NCI-H748 (cell line): ENCODE measurements around the gene OSBPL10.

Experiments used
- DNase-seq: peaks from one replicate; lab custom pipeline; 2025; ENCODE audit not compliant: unreplicated experiment; lab: John Stamatoyannopoulos, UW

The OSBPL10 gene

GRCh38 chr3:31779514-31779913 is 201.5 kb downstream of the OSBPL10 start:
- no peak for DNase-seq

- no peak for DNase-seq
These were observed 203.2 kb downstream of the OSBPL10 start for GRCh38 chr3:31777887-31778286.

DNA sequence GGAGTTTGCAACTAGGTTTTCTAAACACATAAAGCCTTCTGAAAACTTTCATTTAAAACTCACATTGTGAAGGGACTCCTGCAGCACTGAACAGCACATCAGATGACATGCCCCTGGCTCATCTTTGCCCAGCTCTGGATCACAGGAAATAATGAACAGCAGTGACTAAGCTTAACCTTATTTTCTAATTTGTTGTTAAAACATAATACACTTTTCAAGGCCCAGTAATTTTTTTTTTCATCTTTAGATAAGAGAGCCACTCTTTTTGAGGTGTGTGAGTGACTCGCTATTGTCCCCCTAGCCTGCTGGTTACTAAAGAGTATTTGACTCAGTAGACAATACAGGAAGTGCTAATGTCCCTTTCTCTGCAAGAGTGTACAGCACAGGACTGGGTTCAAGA is 204.0 kb downstream of the OSBPL10 start:
- no peak for DNase-seq

DNA sequence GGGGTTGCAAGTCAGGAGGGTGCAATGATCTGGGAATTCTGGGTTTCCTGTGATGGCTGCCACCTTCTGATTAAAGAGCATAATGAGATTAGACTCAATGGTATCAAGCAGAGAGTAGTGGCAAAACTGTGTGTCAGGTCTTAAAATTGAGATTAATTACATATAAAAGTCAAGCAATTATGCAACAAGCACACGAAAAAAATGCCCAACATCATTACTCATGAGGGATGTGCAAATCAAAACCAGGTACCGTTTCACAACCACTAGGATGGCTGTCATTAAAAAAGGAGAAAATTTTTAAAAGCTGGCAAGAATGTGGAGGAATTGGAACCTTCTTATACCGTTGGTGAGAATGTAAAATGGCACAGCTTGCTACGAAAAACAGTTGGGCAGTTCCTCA is 205.0 kb downstream of the OSBPL10 start:
- no peak for DNase-seq

DNA sequence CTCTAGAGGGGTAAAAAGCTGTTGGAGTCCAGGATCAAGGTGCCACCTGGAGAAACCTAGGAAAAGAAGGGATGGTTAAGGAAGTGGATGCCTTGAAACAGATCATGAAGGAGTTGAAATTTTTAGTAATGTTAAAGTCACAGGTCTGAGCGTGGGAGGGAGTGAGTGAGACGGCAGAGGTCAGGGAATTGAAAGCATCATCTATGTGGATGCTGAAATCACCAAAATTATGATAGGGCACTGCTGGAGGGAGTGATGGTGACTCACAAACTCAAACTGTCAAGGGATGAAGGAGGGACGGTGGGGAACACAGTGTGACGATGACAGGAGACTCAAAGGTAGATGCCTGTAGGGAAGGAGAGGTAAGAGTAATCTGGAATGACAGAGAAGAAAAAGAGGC is 205.7 kb downstream of the OSBPL10 start:
- DNase-seq: no peak

DNA sequence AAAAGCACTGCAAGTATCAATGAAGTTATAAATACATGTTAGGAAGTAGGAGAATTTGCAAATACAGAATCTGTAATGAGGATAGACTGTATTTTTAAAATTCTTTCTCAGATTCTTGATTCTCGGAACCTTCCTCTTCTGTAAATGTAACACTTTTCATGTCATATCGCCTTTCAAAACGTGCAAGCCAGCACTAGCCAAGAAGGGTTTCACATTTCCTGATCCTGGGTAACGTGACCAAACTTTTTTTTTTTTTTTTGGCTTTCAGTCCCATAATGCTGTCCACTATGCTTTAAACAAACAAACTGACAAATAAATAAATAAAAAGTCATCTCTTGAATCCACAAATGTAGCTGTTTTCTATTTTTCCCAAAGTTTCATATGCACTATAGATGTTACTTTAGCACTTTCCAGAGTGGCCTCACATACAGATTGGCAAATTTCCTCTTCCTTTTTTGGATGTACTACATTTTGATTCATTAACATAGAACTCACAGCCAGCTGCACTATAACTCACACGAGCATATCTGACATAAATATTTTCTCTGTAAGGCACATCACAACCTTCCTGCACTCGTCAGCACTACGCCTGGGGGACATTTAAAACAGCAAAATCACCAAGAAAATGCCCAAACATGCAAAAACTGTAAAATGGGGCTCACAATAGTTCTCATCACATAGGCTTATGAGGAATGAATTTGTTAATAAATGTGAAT is 208.1 kb downstream of the OSBPL10 start:
- DNase-seq: no peak

DNA sequence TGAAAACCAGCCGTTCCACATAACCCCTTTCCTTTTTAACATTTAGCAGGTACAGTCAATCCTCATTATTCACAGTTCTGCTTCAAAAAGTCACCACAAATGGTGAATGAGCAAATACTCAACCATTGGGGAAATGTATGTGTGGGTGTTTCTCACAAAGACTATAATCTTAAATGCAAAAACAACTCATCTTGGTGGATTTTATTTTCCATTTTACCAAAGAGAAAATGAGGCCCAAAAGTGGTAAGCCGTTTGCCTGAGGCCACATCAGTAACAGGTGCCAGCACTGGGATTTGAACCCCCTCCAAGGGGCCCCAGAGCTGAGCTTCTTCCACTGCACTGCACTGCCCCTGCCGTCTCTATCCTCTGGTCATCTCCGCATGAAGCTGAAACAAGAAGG is 208.8 kb downstream of the OSBPL10 start:
- no peak for DNase-seq

DNA sequence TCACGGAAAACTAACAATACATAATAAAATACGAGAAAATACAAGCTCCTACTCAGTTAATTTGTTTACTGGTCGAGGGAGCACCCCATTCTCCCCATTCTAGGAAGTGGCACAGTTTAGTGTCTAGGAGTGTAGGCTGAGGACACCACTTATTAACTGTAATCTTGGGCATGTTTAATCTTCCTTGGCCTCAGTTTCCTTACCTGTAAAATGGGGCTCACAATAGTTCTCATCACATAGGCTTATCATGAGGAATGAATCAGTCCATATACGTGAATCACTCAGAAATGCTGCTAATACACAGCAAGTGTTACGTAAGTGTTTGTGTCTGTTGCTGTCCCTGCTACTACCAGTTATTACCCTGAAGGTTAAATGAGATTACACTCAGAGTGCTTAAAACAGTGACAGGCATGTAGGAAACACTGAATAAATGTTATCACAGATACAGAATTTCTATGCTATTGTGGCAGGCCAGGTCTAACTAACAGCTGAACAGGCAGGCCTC is 210.2 kb downstream of the OSBPL10 start:
- no peak for DNase-seq

DNA sequence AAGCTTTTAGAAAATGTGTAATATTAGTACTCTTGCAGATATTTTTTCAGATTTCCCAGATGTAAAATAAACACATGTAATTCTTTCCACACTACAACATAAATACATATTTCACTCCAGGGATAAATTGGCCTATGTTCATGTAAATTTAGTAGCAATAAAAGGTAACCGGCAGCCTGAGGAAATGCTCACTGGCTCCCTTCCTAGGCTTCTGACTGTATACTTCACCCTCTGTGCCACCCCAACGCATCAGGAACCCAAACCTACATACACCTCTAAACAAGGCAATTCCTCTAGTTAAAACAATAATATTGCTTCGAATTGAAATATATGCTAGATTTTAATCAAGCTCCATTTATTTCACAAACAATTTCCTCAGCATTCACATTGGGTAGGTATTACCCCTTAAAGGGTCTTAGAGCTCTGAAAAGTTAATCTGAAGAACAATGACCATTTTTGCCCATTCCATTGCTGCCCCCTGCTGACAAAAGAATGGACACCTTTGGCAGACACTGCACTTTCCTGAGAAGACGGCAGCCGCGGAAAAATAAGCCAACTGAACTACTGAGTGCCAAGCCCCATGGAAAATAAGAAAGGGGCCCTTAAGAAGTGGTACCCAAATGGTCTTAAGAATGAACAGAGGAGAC is 212.5 kb downstream of the OSBPL10 start:
- DNase-seq: peak; percentile 34

DNA sequence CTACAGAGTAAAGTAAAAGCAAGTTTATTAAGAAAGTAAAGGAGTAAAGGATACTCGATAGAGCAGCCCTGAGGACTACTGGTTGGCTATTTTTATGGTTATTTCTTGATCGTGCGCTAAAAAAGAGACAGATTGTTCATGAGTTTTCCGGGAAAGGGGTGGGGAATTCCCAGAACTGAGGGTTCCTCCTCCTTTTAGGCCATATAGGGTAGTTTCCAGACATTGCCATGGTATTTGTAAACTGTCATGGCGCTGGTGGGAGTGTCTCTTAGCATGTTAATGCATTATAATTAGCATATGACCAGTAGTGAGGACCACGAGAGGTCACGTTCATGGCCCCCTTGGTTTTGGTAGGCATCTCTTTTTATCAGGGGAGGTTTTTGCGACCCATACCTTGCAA is 213.1 kb downstream of the OSBPL10 start:
- DNase-seq: no peak

GRCh38 chr3:31766669-31767068 is 214.4 kb downstream of the OSBPL10 start:
- DNase-seq: no peak

GRCh38 chr3:31765871-31766270 is 215.2 kb downstream of the OSBPL10 start:
- DNase-seq: no peak

DNA sequence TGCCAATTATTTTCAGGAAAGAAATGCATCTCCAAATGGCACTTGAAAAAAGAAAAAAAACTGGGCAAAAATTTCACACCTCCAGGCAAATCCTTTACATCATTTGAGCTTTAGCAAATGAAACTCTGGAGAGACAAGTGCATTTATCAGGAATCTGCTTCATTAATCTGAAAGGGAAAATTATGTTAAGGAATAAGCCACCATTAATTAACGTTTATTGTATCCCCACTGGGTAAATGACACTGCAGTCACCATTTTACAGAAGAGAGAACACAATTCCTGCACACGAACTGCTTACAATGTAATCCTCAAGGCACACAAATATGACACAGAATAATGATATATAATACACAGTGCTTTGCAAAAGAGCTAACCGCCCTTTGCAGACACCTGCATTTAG is 217.3 kb downstream of the OSBPL10 start:
- DNase-seq: no peak

- DNase-seq: no peak
These were observed 218.1 kb downstream of the OSBPL10 start for GRCh38 chr3:31762888-31763351.

DNA sequence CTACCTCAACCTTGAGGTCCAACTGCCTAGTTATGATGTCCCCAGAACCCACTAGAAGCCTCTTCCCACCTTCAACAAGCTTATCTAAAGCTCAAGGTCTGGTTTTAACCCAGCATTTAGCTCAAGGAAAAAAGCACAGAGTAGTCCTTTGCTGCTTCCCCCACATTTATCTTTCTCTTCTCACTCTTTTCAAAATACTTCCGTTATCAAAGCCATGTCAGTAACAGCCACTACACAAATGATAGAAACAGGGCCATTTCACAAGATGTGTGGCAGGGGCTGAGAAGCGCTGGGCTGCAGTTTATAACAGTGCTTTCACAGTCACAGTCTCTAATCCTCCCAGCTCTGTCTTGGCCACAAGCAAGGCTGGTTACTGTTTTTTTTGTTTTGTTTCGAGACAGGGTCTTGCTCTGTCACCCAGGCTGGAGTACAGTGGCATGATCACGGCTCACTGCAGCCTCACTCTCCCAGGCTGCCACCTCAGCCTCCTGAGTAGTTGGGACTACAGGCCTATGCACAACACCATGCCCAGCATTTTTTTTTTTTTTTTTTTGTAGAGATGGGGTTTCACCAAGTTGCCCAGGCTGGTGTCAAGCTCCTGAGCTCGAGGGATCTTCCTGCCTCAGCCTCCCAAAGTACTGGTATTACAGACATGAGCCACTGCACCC is 218.8 kb downstream of the OSBPL10 start:
- no peak for DNase-seq

GRCh38 chr3:31760654-31761053 is 220.4 kb downstream of the OSBPL10 start:
- DNase-seq: no peak

DNA sequence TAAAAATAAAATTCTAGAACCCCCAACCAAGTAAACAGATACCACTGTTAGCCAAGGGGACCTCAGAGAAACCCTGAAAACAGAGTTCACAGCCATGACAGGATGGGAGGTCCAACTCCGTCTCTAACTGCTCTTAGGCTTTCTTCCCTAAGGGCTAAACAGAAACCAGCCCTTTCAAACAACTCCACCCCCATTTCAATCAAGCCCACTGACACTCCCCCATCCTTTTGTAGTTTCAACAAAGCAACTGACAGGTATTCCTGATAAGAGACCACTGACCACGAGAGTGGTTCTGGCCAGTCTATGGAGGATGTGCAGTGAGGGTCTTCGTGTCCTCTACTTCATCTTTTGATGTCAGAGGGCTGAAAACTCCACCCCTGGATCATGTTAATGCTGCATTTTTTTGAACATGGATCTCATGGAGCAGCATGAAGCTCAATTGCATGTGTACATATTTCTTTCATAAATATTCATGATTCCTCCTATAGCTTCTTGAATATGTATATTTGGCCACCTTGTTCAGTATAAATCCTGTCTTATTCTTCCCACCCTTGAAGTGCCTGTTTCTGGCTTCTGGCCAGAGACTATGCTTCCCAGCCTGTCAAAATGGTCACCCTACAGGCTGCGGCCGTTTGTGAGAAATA is 222.6 kb downstream of the OSBPL10 start:
- no peak for DNase-seq

DNA sequence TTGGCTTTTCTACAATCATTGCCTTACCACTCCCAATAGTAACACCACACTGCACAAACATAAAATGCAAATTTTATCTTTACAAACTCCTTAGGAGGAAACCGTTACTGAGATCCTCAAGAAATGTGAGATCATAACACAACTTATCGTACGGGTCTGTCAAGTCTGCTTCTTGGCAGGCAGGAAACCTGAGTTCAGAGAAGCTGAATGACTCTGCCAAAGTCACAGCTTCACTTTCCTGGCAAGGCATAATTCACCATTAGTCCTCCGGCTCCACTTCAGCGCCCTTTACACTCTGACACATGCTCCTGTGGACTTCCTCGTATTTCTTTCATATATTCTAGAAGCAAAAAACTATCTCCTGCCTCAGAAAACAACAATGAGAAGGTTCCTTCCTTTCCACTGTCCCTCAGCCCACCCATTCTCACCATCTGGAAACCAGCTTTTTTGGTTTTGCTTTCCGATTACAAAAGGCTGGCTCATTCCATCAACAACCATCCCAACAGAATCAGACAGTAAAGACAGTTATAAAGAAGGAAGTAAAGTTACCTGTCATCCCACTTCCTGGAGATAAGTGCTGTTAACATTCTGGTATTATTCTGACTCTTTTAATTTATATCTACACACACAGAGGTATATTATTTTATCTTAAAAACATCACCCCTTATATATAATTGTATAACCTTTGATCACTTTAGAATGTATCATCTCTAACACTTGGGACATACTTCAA is 225.0 kb downstream of the OSBPL10 start:
- DNase-seq: no peak

GRCh38 chr3:31754575-31755278 is 226.3 kb downstream of the OSBPL10 start:
- DNase-seq: no peak

DNA sequence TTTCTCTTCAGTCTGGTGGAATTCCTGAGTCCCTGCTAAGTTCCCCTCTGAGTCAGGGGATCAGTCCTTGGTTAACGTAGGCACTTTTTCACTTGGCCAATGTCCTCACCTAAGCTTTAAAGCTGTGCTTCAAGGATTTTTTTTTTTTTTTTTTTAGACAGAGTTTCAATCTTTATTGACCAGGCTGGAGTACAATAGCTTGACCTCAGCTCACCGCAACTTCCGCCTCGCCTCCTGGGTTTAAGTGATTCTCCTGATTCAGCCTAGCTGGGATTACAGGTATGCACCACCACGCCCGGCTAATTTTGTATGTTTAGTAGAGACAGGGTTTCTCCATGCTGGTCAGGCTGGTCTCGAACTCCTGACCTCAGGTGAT is 228.0 kb downstream of the OSBPL10 start:
- DNase-seq: no peak
